Keratinocyte (primary cell): ENCODE measurements around the gene RGL4. TPM values are rescaled to one million over a fixed set of nuclear protein-coding genes. Genes with fewer than 3 reads are reported as not detected.
"Not testable (repeated sequence)": the region's sequence is repeated elsewhere in the genome, so short reads cannot be mapped to it uniquely, and the experiment has no call there.

Experiments
- DNase-seq: peaks from one replicate; pipeline ENCODE4 v3.0.0-alpha.2; 2011; ENCODE audit warnings: low read depth, missing footprints, low spot score
- FAIRE-seq: peaks from 2 replicates; lab custom pipeline; 2011; peaks lifted over from hg19 to GRCh38; lab: Jason Lieb, UNC
- H2AFZ ChIP-seq: 2 replicates; pipeline ENCODE4 v1.6.0; 2012; ENCODE audit warnings: low read length, control low read depth, inconsistent platforms; ENCODE audit not compliant: control insufficient read depth
- H3K27ac ChIP-seq: 2 replicates; pipeline ENCODE4 v1.5.1; 2011; ENCODE audit warnings: low read length; ENCODE audit not compliant: control insufficient read depth, insufficient read depth
- H3K27me3 ChIP-seq: 3 replicates; pipeline ENCODE4 v1.6.0; 2011; ENCODE audit warnings: low read length; ENCODE audit not compliant: control insufficient read depth, insufficient read depth; ENCODE audit errors: extremely low read depth
- H3K36me3 ChIP-seq, 2 experiments: 2 replicates in 1 of 2; 3 replicates in 1 of 2; pipeline ENCODE4 v1.5.1; 2011; ENCODE audit warnings: low read length in 2 of 2, mild to moderate bottlenecking in 1 of 2; ENCODE audit not compliant: control insufficient read depth in 2 of 2, insufficient read depth in 2 of 2; ENCODE audit errors: extremely low read depth in 1 of 2
- H3K4me1 ChIP-seq: 3 replicates; pipeline ENCODE4 v1.5.1; 2011; ENCODE audit warnings: low read length; ENCODE audit not compliant: control insufficient read depth, insufficient read depth; ENCODE audit errors: extremely low read depth
- H3K4me2 ChIP-seq: 3 replicates; pipeline ENCODE4 v1.6.0; 2011; ENCODE audit warnings: low read depth, low read length; ENCODE audit not compliant: control insufficient read depth, insufficient read depth; ENCODE audit errors: extremely low read depth
- H3K4me3 ChIP-seq, 3 experiments: fragments of 200-600 bp in 1 of 3; sonication (generic) in 1 of 3; 2 replicates in 2 of 3; 3 replicates in 1 of 3; pipeline ENCODE4 v1.5.1; 2011 to 2016; ENCODE audit warnings: low read length in 3 of 3, mild to moderate bottlenecking in 3 of 3, control low read depth in 2 of 3, inconsistent platforms in 1 of 3, low read depth in 1 of 3, mixed read lengths in 1 of 3, mixed run types in 1 of 3, moderate library complexity in 1 of 3; ENCODE audit not compliant: control insufficient read depth in 2 of 3, insufficient read depth in 2 of 3; ENCODE audit errors: extremely low read depth in 1 of 3
- H3K79me2 ChIP-seq: 2 replicates; pipeline ENCODE4 v1.6.0; 2012; ENCODE audit warnings: low read length; ENCODE audit not compliant: control insufficient read depth, insufficient read depth
- H3K9ac ChIP-seq: 3 replicates; pipeline ENCODE4 v1.6.0; 2011; ENCODE audit warnings: low read length; ENCODE audit not compliant: control insufficient read depth, insufficient read depth; ENCODE audit errors: extremely low read depth
- H3K9me1 ChIP-seq: 3 replicates; pipeline ENCODE4 v1.6.0; 2011; ENCODE audit warnings: low read length; ENCODE audit not compliant: control insufficient read depth, insufficient read depth; ENCODE audit errors: extremely low read depth
- H3K9me3 ChIP-seq: 2 replicates; pipeline ENCODE4 v1.5.1; 2012; ENCODE audit warnings: low read depth, low read length; ENCODE audit not compliant: control insufficient read depth
- H4K20me1 ChIP-seq: 3 replicates; pipeline ENCODE4 v1.6.0; 2011; ENCODE audit warnings: low read length; ENCODE audit not compliant: control insufficient read depth, insufficient read depth; ENCODE audit errors: extremely low read depth
- EZH2 ChIP-seq: IDR thresholded peaks from one replicate; pipeline ENCODE4 v1.6.1; 2012; ENCODE audit warnings: inconsistent platforms, mild to moderate bottlenecking, low read length, moderate library complexity
- dilution Hi-C: fragments of 300-500 bp; cut with MboI; formaldehyde crosslinking; loops from one replicate; pipeline ENCODE4 v1.7.0; 2020; ENCODE audit warnings: low sequenced_read_pairs; ENCODE audit not compliant: extremely low pct_ligation_motif_present
- polyA minus RNA-seq, 3 experiments: library from RNA; depleted of rRNA, polyadenylated mRNA; stranded (reverse); fragments of >200 nt; gene quantifications; 1 replicate in 1 of 3; 2 replicates in 1 of 3; 3 replicates in 1 of 3; pipeline ENCODE4 v1.2.3, GENCODE V29; 2011
- polyA plus RNA-seq, 5 experiments: library from polyadenylated mRNA; depleted of rRNA in 3 of 5; stranded (reverse) in 3 of 5; stranded (forward) in 1 of 5; unstranded in 1 of 5; fragments of >200 nt; gene quantifications; 1 replicate in 1 of 5; 2 replicates in 3 of 5; 3 replicates in 1 of 5; pipeline versions ENCODE4 v1.2.1 to v1.2.3, GENCODE V29; 2011 to 2012; ENCODE audit warnings: missing spikeins in 2 of 5, low read depth in 1 of 5, low replicate concordance in 1 of 5
- TF ChIP-seq, protein P1 (sequence below), 3 experiments: IDR thresholded peaks in 1 of 3; conservative IDR thresholded peaks in 1 of 3; optimal IDR thresholded peaks in 1 of 3; 2 replicates in 2 of 3; 3 replicates in 1 of 3; pipeline versions ENCODE3 to v1.5.1; 2011; ENCODE audit warnings: low read length in 3 of 3, mild to moderate bottlenecking in 3 of 3, moderate library complexity in 2 of 3, control low read depth in 1 of 3, inconsistent platforms in 1 of 3; ENCODE audit not compliant: insufficient read depth in 2 of 3; ENCODE audit errors: extremely low read depth in 1 of 3

The RGL4 gene
- polyA plus RNA-seq (not detected in 3 replicates), polyA minus RNA-seq (not detected in 3 replicates)
- polyA plus RNA-seq (2011; ENCODE audit: low read depth), result not detected
- not detected in 2 replicates for polyA plus RNA-seq (2011; cell fraction: cytosol; rRNA removed)
- not detected in 2 replicates for polyA plus RNA-seq (2011; cell fraction: nucleus; rRNA removed)
- polyA plus RNA-seq (2012; ENCODE audit: low replicate concordance), result 0.05 and 0.13 TPM in 2 replicates
- polyA minus RNA-seq (2011; cell fraction: cytosol; rRNA and poly(A)+ RNA removed), result not detected
- polyA minus RNA-seq (2011; cell fraction: nucleus; rRNA and poly(A)+ RNA removed), result not detected in 2 replicates

DNA sequence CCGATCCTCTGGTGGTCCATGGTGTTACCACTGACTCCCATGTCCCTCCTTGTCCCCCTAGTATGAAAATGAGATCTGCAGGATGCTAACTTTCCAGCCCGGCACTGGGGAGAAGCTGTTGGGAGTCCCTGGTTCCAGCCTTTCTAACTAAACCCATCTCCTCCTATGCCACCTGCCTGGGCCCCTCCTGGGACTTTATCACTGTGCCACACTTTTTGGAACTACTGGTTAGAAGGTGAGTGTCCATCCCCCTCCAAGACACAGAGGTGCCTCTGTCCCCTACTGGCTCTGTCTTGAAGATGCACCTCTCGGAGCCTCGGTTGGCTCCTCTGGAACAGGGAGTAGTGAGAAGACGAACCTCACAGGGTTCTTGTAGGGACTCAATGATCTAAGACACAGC, at the start of gene RGL4:
RGL4 (plus strand) TSS at position 301 of the 400 bp plus-strand sequence. CDS start 1,018 bp downstream, outside the sequence.
- peaks cover 13 to 15% of the 10 kb centered on the region in 2 experiments for H3K36me3 ChIP-seq
- no peak within 1 kb of the TSS for H3K4me2 ChIP-seq
- no peaks in the 10 kb centered on the region for H3K4me1 ChIP-seq
- DNase-seq (no peak), FAIRE-seq (no peak)
- TF ChIP-seq EZH2, result no peak
- TF ChIP-seq, protein P1, sequence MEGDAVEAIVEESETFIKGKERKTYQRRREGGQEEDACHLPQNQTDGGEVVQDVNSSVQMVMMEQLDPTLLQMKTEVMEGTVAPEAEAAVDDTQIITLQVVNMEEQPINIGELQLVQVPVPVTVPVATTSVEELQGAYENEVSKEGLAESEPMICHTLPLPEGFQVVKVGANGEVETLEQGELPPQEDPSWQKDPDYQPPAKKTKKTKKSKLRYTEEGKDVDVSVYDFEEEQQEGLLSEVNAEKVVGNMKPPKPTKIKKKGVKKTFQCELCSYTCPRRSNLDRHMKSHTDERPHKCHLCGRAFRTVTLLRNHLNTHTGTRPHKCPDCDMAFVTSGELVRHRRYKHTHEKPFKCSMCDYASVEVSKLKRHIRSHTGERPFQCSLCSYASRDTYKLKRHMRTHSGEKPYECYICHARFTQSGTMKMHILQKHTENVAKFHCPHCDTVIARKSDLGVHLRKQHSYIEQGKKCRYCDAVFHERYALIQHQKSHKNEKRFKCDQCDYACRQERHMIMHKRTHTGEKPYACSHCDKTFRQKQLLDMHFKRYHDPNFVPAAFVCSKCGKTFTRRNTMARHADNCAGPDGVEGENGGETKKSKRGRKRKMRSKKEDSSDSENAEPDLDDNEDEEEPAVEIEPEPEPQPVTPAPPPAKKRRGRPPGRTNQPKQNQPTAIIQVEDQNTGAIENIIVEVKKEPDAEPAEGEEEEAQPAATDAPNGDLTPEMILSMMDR (optimal IDR thresholded peaks at IDR 0.05 in 1 of 3, IDR thresholded peaks at IDR 0.05 in 1 of 3, conservative IDR thresholded peaks at IDR 0.05 in 1 of 3; ENCODE audit: extremely low read depth in 1 of 3, insufficient read depth in 2 of 3, low read length in 3 of 3), result no peak
- H2AFZ ChIP-seq, result no peak within 1 kb of the TSS
- dilution Hi-C loops, result no loop called here
- H3K4me3 ChIP-seq, result no peak within 1 kb of the TSS
- no peak within 1 kb of the TSS for H3K27ac ChIP-seq
- H3K79me2 ChIP-seq, result no peaks in the 10 kb centered on the region
- H3K9ac ChIP-seq, result no peak within 1 kb of the TSS
- H3K9me1 ChIP-seq, result no peaks in the 10 kb centered on the region
- no peaks in the 10 kb centered on the region for H4K20me1 ChIP-seq
- no peaks in the 10 kb centered on the region for H3K27me3 ChIP-seq
- no peaks in the 10 kb centered on the region for H3K9me3 ChIP-seq

- H3K9me3 ChIP-seq, DNase-seq, H3K4me2 ChIP-seq, H3K79me2 ChIP-seq, H3K4me1 ChIP-seq, H3K27me3 ChIP-seq, dilution Hi-C loops, H3K27ac ChIP-seq, FAIRE-seq, H2AFZ ChIP-seq, H3K9ac ChIP-seq, H3K4me3 ChIP-seq, H4K20me1 ChIP-seq, H3K36me3 ChIP-seq, H3K9me1 ChIP-seq: not testable (repeated sequence)
Observed at GRCh38 chr22:23646526-23646925, 44.3 kb upstream of the RGL4 start.
